HL-60 (cell line): ENCODE measurements around the gene FAM227B.

Experiments used
- CTCF ChIP-seq: IDR thresholded peaks from one replicate; pipeline ENCODE4 v1.5.1; 2011; ENCODE audit warnings: low read length, control low read depth, inconsistent platforms; ENCODE audit not compliant: insufficient read depth
- GABPA ChIP-seq: IDR thresholded peaks from 2 replicates; pipeline ENCODE4 v1.6.1; 2012; ENCODE audit warnings: low read depth
- POLR2AphosphoS5 ChIP-seq: IDR thresholded peaks from 2 replicates; pipeline ENCODE4 v1.6.1; 2012; ENCODE audit warnings: low read depth
- SPI1 ChIP-seq: IDR thresholded peaks from 2 replicates; pipeline ENCODE4 v1.6.1; 2012; ENCODE audit warnings: low read depth, mild to moderate bottlenecking, borderline replicate concordance

- TF ChIP-seq CTCF (no peak), POLR2AphosphoS5 (no peak), GABPA (no peak), SPI1 (no peak)
Measured at GRCh38 chr15:49436751-49437150, 183.9 kb downstream of the FAM227B start.
